ENCODE results near the gene IGSF23.

DNA sequence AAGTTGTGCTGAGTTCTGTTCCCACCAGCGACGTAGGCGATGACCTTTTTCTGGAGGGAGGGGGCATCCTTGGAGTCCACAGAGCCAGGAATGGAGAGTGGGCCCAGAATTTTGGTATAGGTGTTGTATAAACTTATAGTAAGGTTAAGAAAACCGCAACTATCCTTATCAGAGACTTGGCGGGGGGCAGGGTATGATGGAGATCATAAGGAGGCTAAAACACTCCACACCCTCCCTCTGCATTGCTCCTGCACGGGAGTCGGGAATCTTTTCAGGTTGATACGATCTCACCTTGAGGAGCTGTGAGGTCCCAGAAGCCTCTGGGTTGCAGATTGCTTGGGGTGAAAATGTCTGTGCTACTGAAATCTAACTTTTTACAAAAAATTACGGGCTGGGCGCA lies 51.6 kb downstream of the IGSF23 start:
- TF ChIP-seq CTCF (IDR thresholded peaks at IDR 0.05; ENCODE audit: insufficient read depth, low read length, poor library complexity, severe bottlenecking), result no peak
- no peak for TF ChIP-seq EZH2phosphoT487 (conservative IDR thresholded peaks at IDR 0.05; ENCODE audit: low read length)

Data from SU-DHL-6 (cell line).